ENCODE data around the gene LRP10. TPM values are rescaled to one million over a fixed set of nuclear protein-coding genes. Genes with fewer than 3 reads are reported as not detected.
"Not testable (repeated sequence)": the region's sequence is repeated elsewhere in the genome, so short reads cannot be mapped to it uniquely, and the experiment has no call there.

Gene LRP10
- total RNA-seq, 1 experiment from 2014 or later = 86.5 TPM

DNA sequence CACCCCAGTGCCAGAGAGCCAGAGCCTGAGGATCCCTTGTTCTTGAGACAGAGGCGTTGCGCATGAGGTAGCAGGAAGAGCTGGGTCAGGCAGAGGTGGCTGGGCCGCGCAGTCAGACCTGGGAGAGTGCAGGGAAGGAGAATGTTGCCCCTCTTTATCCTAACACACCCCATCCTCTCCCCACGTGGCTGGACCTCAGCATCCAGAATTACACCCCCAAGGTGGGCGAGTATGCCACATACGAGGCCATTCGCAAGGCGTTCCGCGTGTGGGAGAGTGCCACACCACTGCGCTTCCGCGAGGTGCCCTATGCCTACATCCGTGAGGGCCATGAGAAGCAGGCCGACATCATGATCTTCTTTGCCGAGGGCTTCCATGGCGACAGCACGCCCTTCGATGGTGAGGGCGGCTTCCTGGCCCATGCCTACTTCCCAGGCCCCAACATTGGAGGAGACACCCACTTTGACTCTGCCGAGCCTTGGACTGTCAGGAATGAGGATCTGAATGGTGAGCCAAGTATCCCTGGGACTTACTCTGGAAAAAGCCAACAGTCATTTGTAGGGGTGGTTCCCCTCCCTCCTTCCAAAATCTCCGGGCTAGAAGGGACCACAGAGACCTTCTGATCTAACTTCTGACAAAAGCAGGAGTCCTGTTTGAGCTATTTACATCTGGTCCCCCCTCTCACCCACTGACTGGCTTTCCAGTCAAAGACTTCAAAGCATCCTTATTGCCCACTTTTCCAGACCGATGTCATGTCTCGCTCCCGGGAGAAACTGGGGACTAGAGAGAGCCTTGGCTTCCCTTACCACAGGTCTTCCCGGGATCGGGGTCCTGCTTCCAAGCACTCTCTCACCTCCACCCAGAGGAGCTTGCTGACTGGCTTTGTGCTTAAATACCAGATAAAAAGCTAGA, 29.1 kb upstream of the LRP10 start:
- no peak for DNase-seq (ENCODE audit: low read depth)

DNA sequence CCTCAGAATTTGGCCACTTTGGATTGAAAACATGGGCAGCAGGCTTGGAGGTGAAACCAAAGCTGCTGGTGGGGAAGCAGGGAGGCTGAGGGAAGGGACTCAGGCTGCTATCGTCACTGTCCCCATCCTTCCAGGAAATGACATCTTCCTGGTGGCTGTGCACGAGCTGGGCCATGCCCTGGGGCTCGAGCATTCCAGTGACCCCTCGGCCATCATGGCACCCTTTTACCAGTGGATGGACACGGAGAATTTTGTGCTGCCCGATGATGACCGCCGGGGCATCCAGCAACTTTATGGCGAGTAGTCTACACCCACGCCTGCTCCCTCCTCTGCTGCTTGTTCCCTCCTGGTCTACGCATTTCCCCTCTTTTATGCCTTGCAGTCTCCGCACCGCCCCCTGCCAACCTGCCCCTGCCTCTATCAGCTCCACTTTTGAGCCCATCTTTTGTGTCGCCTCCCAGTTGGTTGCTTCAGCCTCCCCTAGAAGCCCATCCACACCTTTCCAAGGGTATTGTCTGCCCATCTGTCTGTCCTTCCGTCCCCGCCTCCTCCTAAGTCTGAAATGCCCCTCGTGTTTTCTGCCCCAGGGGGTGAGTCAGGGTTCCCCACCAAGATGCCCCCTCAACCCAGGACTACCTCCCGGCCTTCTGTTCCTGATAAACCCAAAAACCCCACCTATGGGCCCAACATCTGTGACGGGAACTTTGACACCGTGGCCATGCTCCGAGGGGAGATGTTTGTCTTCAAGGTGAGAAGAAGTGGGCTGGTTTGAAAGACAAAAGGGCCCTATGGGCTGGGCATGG, 28.2 kb upstream of the LRP10 start:
- DNase-seq (ENCODE audit: low read depth) = no peak

DNA sequence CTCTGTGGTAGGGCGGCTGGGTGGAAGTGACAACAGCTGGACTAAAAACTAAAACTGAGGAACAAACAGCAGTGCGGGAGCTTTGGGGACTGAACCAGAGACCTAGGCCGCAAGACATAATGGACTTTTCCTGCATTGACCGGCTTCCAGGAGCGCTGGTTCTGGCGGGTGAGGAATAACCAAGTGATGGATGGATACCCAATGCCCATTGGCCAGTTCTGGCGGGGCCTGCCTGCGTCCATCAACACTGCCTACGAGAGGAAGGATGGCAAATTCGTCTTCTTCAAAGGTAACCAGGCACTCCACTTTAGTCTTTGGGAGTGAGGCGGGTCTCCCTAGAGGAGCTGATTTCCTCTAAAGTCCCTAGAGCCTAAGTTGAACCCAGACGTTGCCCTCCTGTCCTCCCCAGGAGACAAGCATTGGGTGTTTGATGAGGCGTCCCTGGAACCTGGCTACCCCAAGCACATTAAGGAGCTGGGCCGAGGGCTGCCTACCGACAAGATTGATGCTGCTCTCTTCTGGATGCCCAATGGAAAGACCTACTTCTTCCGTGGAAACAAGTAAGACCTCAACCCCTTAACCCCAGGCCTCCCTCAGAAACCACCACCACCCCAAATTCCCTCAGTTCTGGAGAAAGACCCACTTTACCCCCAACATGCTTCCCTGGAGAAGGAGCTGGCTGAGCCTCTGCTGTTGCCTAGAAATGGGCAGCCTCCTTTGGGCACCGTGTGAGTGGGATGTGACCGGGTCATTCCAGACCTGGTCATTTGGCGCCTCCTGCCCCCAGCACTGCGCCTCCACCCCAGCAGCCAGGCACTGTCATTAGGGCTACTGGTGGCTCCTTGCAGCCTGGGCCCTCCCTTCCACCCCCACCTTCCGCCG, 27.1 kb upstream of the LRP10 start:
- no peak for DNase-seq (ENCODE audit: low read depth)

DNA sequence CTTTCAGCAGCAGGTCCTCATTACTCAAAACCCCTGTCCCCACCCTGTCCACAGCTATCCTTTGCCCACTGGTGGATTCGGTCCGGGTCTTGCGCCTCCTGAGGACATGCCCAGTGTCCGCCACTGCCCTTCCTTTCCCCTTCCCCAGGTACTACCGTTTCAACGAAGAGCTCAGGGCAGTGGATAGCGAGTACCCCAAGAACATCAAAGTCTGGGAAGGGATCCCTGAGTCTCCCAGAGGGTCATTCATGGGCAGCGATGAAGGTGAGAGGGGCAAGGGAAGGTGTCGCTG, 26.5 kb upstream of the LRP10 start:
- no peak for DNase-seq (ENCODE audit: low read depth)

DNA sequence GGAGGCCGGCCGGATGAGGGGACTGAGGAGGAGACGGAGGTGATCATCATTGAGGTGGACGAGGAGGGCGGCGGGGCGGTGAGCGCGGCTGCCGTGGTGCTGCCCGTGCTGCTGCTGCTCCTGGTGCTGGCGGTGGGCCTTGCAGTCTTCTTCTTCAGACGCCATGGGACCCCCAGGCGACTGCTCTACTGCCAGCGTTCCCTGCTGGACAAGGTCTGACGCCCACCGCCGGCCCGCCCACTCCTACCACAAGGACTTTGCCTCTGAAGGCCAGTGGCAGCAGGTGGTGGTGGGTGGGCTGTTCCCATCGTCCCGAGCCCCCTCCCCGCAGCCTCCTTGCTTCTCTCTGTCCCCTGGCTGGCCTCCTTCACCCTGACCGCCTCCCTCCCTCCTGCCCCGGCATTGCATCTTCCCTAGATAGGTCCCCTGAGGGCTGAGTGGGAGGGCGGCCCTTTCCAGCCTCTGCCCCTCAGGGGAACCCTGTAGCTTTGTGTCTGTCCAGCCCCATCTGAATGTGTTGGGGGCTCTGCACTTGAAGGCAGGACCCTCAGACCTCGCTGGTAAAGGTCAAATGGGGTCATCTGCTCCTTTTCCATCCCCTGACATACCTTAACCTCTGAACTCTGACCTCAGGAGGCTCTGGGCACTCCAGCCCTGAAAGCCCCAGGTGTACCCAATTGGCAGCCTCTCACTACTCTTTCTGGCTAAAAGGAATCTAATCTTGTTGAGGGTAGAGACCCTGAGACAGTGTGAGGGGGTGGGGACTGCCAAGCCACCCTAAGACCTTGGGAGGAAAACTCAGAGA, 25.5 kb upstream of the LRP10 start:
- DNase-seq (ENCODE audit: low read depth) = no peak

DNA sequence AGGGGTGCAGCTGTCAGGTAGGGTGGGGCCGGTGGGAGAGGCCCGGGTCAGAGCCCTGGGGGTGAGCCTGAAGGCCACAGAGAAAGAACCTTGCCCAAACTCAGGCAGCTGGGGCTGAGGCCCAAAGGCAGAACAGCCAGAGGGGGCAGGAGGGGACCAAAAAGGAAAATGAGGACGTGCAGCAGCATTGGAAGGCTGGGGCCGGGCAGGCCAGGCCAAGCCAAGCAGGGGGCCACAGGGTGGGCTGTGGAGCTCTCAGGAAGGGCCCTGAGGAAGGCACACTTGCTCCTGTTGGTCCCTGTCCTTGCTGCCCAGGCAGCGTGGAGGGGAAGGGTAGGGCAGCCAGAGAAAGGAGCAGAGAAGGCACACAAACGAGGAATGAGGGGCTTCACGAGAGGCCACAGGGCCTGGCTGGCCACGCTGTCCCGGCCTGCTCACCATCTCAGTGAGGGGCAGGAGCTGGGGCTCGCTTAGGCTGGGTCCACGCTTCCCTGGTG, 24.7 kb upstream of the LRP10 start:
- DNase-seq (ENCODE audit: low read depth) = no peak

DNA sequence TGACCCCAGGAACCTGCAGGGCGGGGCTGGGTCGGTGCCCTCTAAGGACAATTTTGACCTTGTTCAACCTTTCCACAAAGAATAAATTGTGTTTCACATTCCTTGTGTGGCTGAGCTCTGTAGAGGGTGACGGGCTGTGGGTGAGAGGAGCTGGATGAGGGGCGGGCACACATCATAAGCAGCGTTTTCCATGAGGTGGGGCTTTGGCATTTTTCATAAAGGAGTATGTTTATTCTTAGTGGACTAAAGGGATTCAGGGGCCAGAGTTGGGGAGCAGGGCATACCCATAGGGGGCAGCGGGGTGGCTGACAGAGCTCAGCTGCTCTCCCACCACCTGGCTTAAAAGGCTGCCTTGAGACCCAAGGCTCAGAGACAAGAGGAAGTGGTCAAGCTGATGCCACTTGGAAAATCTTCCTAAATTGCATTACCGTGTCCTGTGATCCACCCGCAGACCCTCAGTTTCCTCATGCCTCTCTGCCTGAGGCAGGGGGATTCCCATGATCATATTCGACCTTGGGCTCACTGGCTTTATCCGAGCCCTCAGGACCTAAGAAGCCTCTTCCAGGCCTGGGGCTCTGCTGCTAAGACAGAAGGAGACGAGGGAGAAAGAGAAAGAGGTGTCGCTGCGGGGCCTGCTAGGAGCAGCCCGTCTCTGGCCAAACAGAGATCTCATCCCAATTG, 23.7 kb upstream of the LRP10 start:
- peak; percentile 78 for DNase-seq (ENCODE audit: low read depth)

DNA sequence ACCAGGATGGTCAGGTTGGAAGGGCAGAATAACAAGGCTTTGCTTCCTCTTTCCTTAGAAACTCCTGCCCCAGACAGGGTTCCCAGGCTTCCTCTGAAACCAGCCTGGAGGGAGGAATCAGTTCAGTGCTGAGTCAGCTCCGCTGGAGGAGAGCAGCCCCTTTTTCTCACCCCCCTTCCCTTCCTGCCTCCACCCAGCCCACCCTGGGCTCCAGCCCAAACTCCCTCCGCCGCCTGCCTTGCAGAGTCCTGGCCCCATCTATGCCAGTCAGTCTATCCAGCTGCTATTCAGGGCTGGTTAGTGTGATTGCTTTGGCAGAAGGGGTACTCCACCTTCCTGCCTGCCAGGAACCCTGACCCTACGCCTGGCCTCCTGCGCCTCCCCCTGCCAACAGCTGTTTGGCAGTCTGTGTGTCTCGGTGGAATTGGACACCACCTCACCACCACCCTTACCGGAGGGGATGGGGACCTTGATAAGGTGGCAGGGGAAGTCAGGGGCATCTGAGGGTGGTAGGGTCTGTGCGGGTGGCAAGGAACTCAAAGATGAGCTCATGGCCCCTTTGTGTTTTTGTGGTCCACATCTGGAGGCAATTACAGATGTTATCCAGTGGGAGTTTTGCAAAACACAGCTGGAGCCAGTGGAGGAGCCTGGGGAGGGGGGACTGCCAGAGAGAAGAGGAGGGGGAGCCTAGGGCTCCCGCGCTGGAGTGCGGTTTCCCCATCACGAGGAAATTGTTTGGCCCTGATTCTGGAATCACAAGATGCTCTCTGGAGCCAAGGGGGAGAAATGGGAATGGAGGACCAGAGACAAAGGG, 23.0 kb upstream of the LRP10 start:
- DNase-seq (ENCODE audit: low read depth) = peak; percentile 90

DNA sequence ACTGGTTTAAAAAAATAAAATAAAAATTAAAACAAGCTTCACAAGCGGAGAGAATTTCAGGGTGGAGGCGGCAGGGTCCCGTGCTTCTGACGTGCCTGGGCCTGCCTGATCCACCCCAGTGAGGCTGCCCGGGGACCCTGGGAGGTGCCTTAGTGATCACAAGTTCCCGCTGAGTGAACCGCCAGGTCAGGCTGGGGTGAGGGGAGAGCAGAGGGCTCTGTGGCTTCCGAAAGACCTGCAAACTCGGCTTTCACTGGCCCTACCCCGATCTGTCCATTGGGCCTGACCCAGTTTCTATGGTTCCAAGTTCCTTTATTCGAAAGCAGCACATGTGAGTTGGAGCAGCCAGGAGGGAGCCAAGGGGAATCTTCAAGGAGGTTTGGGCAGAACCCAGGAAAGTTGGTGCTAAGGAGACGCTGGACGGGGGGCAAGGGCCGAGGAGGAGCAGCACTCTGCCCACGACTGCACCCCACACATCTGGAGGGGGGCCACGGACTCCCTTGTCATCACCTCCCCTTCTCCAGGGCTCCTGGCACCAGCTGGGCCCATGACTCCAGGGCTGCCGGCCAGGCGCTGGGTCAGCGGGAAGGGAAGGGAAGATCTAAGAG, 22.2 kb upstream of the LRP10 start:
- no peak for DNase-seq (ENCODE audit: low read depth)

DNA sequence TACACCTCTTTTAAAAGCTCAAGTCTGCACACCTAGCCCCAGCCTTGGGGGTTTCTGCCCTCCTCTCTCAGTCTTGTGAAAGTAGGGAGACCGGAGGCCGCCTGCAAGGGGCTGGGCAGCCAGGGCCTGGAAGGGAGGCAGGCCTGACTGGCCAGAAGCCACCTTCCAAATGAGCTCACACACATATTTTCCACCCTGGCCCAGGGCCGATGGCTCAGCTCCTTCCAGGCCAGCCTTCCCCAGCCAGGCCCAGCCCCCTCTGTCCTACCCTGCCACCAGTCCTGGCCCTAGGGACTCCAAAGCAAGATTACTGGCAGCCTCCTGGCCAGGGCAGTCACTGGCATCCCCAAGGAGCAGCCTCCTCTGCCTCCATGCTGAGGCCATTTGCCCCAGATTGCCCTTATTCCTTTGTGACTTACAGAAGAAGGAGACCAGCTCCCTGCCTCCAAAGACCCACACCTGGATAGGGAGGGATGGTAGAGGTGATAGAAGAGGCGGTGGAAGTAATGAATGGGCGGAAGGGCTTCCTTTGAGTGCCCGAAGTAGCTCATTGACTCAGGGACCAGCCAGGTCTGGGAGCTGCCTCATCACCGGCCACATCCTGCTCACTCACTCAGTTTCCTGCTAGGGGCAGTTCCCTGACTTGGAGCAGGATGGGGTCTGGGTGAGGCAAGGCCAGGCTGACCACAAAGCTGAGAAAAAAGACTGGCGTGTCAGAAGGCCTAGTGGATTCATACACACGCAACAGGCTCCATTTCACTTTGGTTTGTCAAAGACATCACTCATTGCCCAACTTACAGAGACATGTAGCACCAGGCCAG, 20.4 kb upstream of the LRP10 start:
- DNase-seq (ENCODE audit: low read depth) = peak; percentile 99

DNA sequence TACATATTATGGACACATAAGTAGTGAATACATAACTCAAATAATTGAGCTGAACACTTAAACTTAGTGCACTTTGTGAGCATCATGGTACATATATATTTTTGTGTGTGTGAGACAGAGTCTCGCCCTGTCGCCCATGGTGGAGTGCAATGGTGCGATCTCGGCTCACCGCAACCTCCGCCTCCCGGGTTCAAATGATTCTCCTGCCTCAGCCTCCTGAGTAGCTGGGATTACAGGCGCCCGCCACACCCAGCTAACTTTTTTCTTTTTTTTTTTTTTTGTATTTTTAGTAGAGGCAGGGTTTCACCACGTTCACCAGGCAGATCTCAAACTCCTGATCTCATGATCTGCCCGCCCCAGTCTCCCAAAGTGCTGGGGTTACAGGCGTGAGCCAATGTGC, 19.4 kb upstream of the LRP10 start:
- not testable (repeated sequence) for DNase-seq (ENCODE audit: low read depth)

DNA sequence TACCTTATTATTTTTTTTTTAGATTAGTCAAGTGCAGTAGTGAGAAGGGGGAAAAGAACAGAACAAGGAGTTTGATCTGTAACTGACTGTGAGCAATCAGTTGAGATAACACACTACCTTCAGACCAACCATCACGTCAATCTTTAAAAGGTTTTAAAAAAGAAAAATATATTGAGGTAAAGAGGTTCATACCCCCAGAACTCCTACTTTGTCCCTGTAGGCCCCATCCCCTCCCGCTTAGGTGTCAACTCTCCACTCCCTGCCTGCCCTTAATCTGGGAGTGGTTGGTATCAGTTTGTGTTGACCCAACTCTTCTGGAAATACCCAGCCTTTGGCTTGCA, 19.0 kb upstream of the LRP10 start:
- DNase-seq (ENCODE audit: low read depth) = no peak

DNA sequence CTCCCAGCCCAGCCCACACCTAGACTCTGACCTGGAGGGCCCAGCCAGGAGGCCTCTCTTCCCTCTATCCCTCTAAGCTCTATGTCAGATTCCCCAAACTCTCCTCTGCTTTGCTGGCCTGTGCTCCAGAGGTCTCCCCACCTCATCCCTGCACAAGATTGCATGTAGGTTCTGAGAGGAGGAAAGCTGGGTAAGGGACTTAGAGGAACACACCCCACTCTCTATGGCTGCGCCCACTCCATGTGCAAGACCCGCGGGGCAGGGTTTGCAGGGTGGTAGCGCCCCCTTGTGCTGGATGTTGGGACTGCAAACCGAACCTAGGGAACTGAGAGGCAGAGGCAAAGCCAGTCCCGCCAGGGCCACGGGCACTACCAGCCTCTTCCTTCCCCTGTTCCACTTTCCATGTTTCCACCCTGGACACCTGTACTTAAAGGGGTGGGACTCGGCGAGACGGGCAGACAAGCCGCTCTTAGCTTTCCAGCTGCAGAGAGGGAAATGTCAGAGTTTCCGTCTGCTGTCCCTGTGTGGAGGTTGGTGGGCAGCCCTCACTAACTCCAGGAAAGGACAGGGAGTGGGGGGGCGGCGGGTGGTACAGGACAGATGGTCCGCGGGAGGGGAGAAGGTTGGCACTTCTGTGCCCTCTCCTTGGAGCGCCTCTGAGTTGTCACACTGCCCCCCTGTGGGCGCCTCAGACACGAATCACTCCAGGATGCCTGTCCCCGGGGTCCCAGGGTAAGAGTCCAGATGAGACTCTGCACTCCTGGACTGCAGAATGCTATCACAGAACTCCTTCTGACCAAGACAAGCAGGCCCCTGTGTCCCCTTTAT, 18.4 kb upstream of the LRP10 start:
- peak; percentile 87 for DNase-seq (ENCODE audit: low read depth)

DNA sequence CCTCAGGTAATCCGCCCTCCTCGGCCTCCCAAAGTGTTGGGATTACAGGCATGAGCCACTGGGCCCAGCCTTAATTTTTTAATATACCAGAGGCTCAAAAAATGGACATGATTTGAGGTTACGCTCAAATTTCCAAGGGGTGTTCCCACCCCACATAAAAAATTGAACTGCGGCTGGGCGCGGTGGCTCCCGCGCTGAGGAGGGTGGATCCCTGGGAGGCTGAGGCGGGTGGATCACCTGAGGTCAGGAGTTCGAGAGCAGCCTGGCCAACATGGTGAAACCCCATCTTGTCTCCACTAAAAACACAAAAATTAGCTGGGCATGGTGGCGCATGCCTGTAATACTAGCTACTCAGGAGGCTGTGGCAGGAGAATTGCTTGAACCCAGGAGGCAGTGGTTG, 17.2 kb upstream of the LRP10 start:
- not testable (repeated sequence) for DNase-seq (ENCODE audit: low read depth)

DNA sequence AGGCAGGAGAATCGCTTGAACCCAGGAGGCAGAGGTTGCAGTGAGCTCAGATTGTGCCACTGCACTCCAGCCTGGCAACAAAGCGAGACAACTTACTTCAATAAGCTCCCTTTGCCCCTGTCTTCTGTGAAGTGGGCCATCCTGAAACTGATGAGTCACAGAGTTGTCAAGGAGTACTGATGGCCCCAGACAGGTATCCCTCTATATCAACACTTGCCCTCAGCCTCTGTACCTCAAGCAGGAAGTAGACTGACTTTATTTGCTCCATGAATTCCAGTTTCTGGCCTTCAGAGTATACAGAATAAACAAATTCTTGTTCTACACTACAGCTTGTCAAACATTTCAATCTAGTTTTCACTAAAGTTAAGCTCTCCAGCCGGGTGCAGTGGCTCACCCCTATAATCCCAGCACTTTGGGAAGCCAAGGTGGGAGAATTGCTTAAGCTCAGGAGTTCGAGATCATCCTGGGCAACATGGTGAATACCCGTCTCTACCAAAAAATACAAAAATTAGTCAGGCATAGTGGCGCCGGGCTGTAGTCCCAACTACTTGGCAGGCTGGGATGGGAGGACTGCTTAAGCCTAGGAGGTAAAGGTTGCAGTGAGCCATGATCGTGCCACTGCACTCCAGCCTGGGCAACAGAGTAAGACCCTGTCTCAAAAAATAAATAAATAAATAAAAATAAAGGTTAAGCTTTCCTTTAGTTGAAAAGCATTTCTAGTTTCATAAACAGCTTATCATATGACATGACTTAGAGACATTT, 16.4 kb upstream of the LRP10 start:
- no peak for DNase-seq (ENCODE audit: low read depth)

DNA sequence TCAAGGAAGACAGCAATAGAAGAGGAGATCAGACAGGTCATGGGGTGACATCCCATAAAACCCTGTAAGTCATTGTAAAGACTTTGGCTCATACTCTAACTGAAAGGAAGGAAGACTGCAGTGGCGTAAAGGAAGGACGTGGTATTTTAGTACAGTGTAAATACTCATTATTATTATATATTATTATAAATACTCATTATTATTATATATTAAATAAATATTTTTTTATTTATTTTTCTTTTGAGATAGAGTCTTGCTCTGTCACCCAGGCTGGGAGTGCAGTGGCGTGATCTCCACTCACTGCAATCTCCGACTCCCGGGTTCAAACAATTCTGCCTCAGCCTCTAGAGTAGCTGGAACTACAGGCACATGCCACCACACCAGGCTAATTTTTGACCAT, 15.1 kb upstream of the LRP10 start:
- DNase-seq (ENCODE audit: low read depth) = no peak

DNA sequence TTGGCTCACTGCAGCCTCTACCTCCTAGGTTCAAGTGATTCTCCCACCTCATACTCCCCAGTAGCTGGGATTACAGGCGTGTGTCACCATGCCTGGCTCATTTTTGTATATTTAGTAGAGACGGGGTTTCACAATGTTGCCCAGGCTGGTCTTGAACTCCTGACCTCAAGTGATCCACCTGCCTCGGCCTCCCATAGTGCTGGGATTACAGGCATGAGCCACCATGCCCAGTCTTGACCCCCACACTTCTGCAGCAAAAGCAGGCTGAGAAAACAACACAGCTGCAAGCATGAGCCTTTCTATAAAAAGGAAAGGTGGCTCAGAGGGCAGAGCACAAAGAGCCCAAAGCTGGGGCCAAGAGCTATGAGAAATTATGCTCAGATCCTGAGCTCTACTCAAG, 11.2 kb upstream of the LRP10 start:
- DNase-seq (ENCODE audit: low read depth) = not testable (repeated sequence)

Data from LHCN-M2 (cell line).